WI38 (cell line): ENCODE results near the gene SLC22A3.
"Not testable (repeated sequence)": the region's sequence is repeated elsewhere in the genome, so short reads cannot be mapped to it uniquely, and the experiment has no call there.

ENCODE experiments used
- H3K4me3 ChIP-seq: 2 replicates; pipeline ENCODE4 v1.5.1; 2011; ENCODE audit warnings: low read depth, mild to moderate bottlenecking, control low read depth, low read length
- CTCF ChIP-seq: IDR thresholded peaks from 2 replicates; pipeline ENCODE4 v1.5.1; 2012; ENCODE audit warnings: low read depth, mild to moderate bottlenecking, control low read depth, low read length

SLC22A3 gene

DNA sequence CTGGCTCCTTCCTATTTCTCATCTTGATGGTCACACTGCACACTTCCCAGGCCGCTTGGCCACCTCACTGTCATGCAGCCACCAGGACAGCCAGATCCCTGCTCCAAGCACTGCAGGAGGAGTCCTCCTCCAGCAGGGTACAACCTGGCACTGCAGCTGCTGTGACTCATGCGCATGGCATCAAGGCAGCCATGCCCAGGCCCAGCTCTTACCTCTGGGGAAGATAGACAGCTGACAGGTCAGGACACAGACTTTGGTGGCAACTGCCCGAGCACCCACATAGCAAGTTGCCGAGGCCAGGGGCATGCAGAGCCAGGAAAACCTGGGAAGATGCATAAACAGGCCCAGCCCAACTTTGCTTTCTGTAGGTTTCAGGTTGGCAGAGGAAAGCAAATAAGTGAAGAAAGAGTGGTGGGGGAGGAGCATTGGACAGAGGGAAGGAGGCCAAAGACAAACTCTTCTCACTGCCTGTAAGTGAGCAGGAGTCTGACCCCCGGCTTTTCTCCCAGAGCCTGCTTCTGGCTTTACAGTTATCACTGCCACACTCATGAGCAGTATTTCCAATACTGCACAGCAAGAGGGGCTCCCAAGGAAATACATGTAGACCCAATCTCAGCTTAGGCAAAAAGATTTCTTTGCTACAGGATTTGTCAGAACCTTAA lies 38.8 kb downstream of the SLC22A3 start:
- H3K4me3 ChIP-seq, result no peak overlapping the region
- TF ChIP-seq CTCF, result no peak

GRCh38 chr6:160387916-160388643 lies 39.9 kb downstream of the SLC22A3 start:
- TF ChIP-seq CTCF, result no peak
- no peak overlapping the region for H3K4me3 ChIP-seq

DNA sequence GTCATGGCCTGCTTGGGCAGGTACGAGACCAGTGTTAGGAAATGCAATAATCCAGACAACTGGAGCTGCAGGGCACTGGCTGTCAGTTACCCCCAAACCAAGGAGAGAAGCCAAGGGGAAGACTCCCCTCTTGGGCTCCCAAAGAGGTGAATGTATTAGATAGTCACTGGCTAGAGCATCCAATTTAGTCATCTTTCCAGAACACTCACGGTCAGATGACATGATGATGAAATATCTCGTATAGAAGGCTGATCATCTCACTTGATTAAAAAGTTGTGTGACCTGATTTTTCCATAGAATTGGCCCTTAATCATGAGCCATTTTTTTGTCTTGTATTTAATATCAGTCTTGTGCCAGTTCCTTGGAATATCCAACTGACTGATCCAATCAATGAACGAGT lies 40.7 kb downstream of the SLC22A3 start:
- TF ChIP-seq CTCF, result no peak
- H3K4me3 ChIP-seq, result no peak overlapping the region

- no peak overlapping the region for H3K4me3 ChIP-seq
- TF ChIP-seq CTCF, result no peak
Observed at GRCh38 chr6:160391419-160392116, 43.4 kb downstream of the SLC22A3 start.

DNA sequence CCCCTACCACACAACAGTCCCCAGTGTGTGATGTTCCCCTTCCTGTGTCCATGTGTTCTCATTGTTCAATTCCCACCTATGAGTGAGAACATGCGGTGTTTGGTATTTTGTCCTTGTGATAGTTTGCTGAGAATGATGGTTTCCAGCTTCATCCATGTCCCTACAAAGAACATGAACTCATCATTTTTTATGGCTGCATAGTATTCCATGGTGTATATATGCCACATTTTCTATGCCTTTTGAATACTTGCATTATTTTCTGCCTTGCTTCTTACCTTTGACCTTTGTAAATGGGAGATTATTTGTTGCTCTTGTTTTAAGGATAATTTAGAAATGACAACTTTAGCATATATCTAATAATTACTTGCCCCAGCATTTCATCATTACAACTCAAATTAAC lies 45.3 kb downstream of the SLC22A3 start:
- H3K4me3 ChIP-seq, result not testable (repeated sequence)

- TF ChIP-seq CTCF, result no peak
- no peak overlapping the region for H3K4me3 ChIP-seq
Observed at GRCh38 chr6:160393891-160394653, 45.9 kb downstream of the SLC22A3 start.

DNA sequence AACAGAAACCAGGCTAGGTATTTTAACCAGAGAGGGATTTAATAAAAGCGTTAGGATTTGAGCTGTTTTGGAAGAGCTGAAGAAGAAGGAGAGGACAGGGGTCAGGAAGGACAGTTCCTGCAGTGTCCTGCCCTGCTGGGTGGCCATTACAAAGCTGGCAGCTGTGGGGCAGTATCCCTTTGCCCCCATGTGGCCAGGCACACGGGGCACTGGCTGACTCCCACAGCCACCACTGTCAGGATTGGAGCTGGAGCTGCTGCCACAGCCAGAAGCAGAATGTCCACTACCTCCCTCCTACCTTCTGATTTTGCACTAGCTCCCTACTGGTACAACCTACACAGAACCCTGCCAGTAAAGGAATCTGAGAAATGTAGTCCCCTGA lies 46.5 kb downstream of the SLC22A3 start:
- no peak for TF ChIP-seq CTCF
- H3K4me3 ChIP-seq, result no peak overlapping the region
